COLO668 (cell line): ENCODE data around the gene CADM1.

Source experiments
- DNase-seq: peaks from one replicate; lab custom pipeline; 2025; ENCODE audit not compliant: unreplicated experiment; lab: John Stamatoyannopoulos, UW

The CADM1 gene

GRCh38 chr11:115452241-115452640 lies 52.0 kb downstream of the CADM1 start:
- peak; percentile 10 for DNase-seq

- no peak for DNase-seq
Observed at GRCh38 chr11:115450519-115450918, 53.7 kb downstream of the CADM1 start.

GRCh38 chr11:115447273-115447864 lies 56.8 kb downstream of the CADM1 start:
- DNase-seq = no peak

- no peak for DNase-seq
Observed at GRCh38 chr11:115446214-115446613, 58.0 kb downstream of the CADM1 start.

GRCh38 chr11:115444542-115444941 lies 59.7 kb downstream of the CADM1 start:
- DNase-seq = no peak

- no peak for DNase-seq
Observed at GRCh38 chr11:115439969-115440540, 64.2 kb downstream of the CADM1 start.

- no peak for DNase-seq
Observed at GRCh38 chr11:115439385-115439784, 64.8 kb downstream of the CADM1 start.

- no peak for DNase-seq
Observed at GRCh38 chr11:115437902-115438575, 66.2 kb downstream of the CADM1 start.

GRCh38 chr11:115430345-115430744 lies 73.9 kb downstream of the CADM1 start:
- no peak for DNase-seq

- DNase-seq = no peak
Observed at GRCh38 chr11:115428306-115428705, 75.9 kb downstream of the CADM1 start.

- no peak for DNase-seq
Observed at GRCh38 chr11:115425816-115426215, 78.4 kb downstream of the CADM1 start.

GRCh38 chr11:115425250-115425649 lies 79.0 kb downstream of the CADM1 start:
- no peak for DNase-seq

- no peak for DNase-seq
Observed at GRCh38 chr11:115423728-115424459, 80.3 kb downstream of the CADM1 start.

GRCh38 chr11:115421992-115422689 lies 82.1 kb downstream of the CADM1 start:
- no peak for DNase-seq

GRCh38 chr11:115421352-115421991 lies 82.7 kb downstream of the CADM1 start:
- no peak for DNase-seq

GRCh38 chr11:115420505-115420904 lies 83.7 kb downstream of the CADM1 start:
- DNase-seq = peak; percentile 54

- DNase-seq = no peak
Observed at GRCh38 chr11:115418626-115419025, 85.6 kb downstream of the CADM1 start.

GRCh38 chr11:115418081-115418480 lies 86.1 kb downstream of the CADM1 start:
- no peak for DNase-seq

GRCh38 chr11:115411120-115411519 lies 93.1 kb downstream of the CADM1 start:
- no peak for DNase-seq

- DNase-seq = peak; percentile 83
Observed at GRCh38 chr11:115409691-115410220, 94.5 kb downstream of the CADM1 start.
